Measurements from ENCODE around the gene NOL11.

Gene NOL11

DNA sequence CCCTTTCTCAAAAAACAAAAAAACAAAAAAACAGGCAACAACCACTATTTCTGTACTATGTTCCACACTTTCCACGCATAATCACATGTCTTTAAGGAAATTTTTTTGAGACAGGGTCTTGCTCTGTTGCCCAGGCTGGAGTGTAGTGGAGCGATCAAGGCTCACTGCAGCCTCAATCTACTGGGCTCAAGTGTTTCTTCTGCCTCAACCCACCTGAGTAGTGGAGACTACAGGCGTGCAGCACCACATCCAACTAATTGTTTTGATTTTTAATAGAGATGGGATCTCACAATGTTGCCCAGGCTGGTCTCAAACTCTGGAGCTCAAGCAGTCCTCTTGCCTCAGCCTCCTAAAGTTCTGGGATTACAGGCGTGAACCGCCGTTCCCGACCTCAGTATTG lies 54.9 kb downstream of the NOL11 start:
- Histone ChIP-seq H3K27me3 (ENCODE audit: control insufficient read depth, insufficient read depth, low read length) (no peaks in the 10 kb centered on the region), H3K27ac (ENCODE audit: low read depth, low read length) (no peak overlapping the region), H3K4me3 (ENCODE audit: low read length) (no peak overlapping the region), H3K4me1 (ENCODE audit: control insufficient read depth, insufficient read depth, low read length) (no peaks in the 10 kb centered on the region), H3K9ac (ENCODE audit: low read length) (no peak overlapping the region), H3K36me3 (ENCODE audit: control insufficient read depth, insufficient read depth, low read length) (no peaks in the 10 kb centered on the region)

DNA sequence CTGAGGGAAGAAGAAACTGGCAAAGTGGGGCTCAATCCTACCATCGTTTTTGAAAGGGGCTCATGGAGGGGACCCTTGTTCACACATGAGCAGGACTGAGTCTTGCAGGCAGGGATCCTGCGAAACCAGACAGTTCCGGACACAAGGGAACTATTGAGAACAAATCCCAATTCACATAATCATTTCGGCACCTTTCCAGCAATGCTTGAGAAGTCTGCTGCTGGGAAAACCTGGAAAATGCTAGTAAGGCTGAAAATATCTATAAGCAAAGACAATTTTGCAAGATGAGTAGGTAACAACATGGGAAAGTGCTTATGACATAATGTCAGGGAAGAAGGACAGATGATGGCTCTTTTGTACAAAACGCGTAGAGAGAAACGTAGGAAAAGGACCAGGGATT lies 55.5 kb downstream of the NOL11 start:
- no peaks in the 10 kb centered on the region for H3K27me3 ChIP-seq (ENCODE audit: control insufficient read depth, insufficient read depth, low read length)
- no peaks in the 10 kb centered on the region for H3K36me3 ChIP-seq (ENCODE audit: control insufficient read depth, insufficient read depth, low read length)
- H3K9ac ChIP-seq (ENCODE audit: low read length): no peak overlapping the region

DNA sequence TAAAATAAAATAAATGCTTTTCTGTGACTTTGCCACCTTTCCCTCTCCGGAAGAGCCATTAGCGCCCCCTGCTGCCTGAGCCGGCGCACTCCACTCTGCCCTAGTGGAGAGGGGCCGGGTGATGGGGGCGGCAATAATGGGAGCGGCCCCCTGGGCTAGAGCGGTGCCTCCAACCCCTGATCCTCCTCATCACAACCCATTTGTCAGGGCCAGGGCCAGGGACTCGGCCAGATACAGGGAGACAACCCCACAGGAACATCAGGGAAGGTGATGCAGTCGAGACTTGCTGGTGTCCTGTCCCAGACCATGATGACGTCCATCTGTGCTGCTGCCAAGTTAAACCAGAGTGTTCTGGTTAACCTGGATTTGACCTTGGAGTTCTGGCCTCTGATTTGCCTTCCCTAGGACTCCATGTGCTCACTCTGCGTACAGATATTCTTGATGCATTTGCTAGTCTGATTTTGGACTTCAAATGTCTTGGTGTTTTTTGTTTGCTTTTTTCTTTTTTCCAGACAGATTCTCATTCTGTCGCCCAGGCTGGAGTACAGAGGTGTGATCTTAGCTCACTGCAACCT lies 61.4 kb downstream of the NOL11 start:
- Histone ChIP-seq H3K27me3 (ENCODE audit: control insufficient read depth, insufficient read depth, low read length) (no peaks in the 10 kb centered on the region), H3K27ac (ENCODE audit: low read depth, low read length) (no peak overlapping the region), H3K9ac (ENCODE audit: low read length) (no peak overlapping the region), H3K4me3 (ENCODE audit: low read length) (no peak overlapping the region), H3K36me3 (ENCODE audit: control insufficient read depth, insufficient read depth, low read length) (no peaks in the 10 kb centered on the region), H3K4me1 (ENCODE audit: control insufficient read depth, insufficient read depth, low read length) (no peaks in the 10 kb centered on the region)

More for the DNA sequence above, 55.5 kb downstream of the NOL11 start:
- H3K27ac ChIP-seq (ENCODE audit: low read depth, low read length): no peak overlapping the region
- H3K4me3 ChIP-seq (ENCODE audit: low read length): no peak overlapping the region
- H3K4me1 ChIP-seq (ENCODE audit: control insufficient read depth, insufficient read depth, low read length): no peaks in the 10 kb centered on the region

DNA sequence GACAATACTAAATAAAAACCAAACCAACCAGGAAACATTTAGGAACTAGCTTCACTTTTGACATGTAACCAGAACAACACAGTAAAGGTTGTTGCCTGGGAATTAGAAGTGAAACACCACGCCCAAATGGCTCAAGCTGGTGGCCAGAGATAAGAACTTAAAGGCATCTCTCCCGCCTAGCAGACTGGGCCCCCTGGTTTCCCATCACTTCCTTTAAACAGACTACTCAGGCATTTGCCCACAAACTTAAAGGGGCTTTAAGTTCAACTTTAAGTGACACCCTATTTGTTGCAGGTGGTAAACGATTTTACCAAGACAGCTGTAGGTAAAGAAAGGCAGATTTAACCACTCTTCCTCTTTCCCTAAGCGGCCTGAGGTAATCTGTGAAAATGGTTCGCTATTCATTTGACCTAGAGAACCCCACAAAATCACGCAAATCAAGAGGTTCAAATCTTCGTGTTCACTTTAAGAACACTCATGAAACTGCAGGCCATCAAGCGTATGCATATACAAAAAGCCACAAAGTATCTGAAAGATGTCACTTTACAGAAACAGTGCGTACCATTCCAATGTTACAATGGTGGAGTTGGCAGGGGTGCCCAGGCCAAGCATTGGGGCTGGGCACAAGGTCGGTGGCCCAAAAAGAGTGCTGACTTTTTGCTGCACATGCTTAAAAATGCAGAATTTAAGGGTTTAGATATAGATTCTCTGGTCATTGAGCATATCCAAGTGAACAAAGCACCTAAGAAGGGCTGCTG lies 66.8 kb downstream of the NOL11 start:
- Histone ChIP-seq H3K4me1 (ENCODE audit: control insufficient read depth, insufficient read depth, low read length) (no peaks in the 10 kb centered on the region), H3K27me3 (ENCODE audit: control insufficient read depth, insufficient read depth, low read length) (no peaks in the 10 kb centered on the region), H3K9ac (ENCODE audit: low read length) (no peak overlapping the region), H3K27ac (ENCODE audit: low read depth, low read length) (no peak overlapping the region), H3K36me3 (ENCODE audit: control insufficient read depth, insufficient read depth, low read length) (no peaks in the 10 kb centered on the region), H3K4me3 (ENCODE audit: low read length) (no peak overlapping the region)

DNA sequence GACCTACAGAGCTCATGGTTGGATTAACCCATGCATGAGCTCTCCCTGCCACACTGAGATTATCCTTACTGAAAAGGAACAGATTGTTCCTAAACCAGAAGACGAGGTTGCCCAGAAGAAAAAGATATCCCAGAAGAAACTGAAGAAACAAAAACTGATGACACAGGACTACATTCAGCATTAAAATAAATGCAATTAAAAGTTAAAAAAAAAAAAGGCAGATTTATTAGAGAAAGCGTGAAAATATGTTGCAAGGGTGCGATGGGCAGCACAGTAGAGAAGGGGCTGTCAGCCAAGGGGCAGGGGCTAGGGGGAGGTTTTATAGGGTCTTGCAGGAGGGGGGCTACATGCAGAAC lies 67.4 kb downstream of the NOL11 start:
- Histone ChIP-seq H3K9ac (ENCODE audit: low read length) (no peak overlapping the region), H3K4me1 (ENCODE audit: control insufficient read depth, insufficient read depth, low read length) (no peaks in the 10 kb centered on the region), H3K4me3 (ENCODE audit: low read length) (no peak overlapping the region), H3K27me3 (ENCODE audit: control insufficient read depth, insufficient read depth, low read length) (no peaks in the 10 kb centered on the region), H3K27ac (ENCODE audit: low read depth, low read length) (no peak overlapping the region), H3K36me3 (ENCODE audit: control insufficient read depth, insufficient read depth, low read length) (no peaks in the 10 kb centered on the region)

DNA sequence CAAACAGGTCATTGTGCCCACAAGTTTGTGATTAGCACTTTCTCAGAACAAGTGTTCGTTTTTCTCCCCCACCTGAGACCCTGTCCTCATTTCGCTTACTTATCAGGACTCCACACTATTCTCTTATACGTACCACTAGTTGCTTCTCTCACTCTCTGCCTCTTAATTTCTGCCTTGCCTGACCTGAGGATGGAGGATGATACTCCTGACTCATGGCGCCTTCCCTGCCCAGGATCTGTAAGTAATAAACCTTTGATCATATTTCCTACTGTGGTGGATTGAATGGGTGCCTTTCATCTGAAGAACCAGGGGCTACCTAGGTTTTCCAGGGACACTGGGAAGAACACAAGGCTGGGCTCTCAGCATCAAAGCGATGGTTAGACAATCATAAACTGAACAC lies 67.8 kb downstream of the NOL11 start:
- Histone ChIP-seq H3K9ac (ENCODE audit: low read length) (no peak overlapping the region), H3K27me3 (ENCODE audit: control insufficient read depth, insufficient read depth, low read length) (no peaks in the 10 kb centered on the region), H3K27ac (ENCODE audit: low read depth, low read length) (no peak overlapping the region), H3K36me3 (ENCODE audit: control insufficient read depth, insufficient read depth, low read length) (no peaks in the 10 kb centered on the region), H3K4me3 (ENCODE audit: low read length) (no peak overlapping the region), H3K4me1 (ENCODE audit: control insufficient read depth, insufficient read depth, low read length) (no peaks in the 10 kb centered on the region)

Data from rectal smooth muscle tissue (tissue), 1 donor.